HCT116 (cell line): ENCODE data around the gene PIP5KL1. TPM values are rescaled to one million over a fixed set of nuclear protein-coding genes. Genes with fewer than 3 reads are reported as not detected.

Experiments used
- ATAC-seq: fragments of 200-7000 bp; cut with Tn5 transposase; 2 replicates; pipeline ENCODE4 v1.9.1; 2020; ENCODE audit warnings: mild to moderate bottlenecking, moderate library complexity
- BruUV-seq: library from RNA; stranded (reverse); fragments of 400-500 nt; replicated peaks from 2 replicates; lab custom pipeline; 2021; lab: Mats Ljungman, UMichigan
- CTCF ChIA-PET: fragments of 300-600 bp; sonication (Branson Sonifier 250); formaldehyde crosslinking; loops from one replicate; lab custom pipeline; 2021; ENCODE audit warnings: antibody characterized with exemption; lab: Charles Lee
- POLR2A ChIA-PET: fragments of 300-600, 350-600 bp; sonication (Branson Sonifier 250); formaldehyde crosslinking; loops from one replicate; lab custom pipeline; 2021; ENCODE audit warnings: antibody characterized with exemption; lab: Charles Lee
- RAD21 ChIA-PET, 2 experiments: fragments of 300-600 bp; sonication (Branson Sonifier 250); formaldehyde crosslinking; loops; one replicate each; lab custom pipeline; 2023; ENCODE audit warnings: low total read pairs in 2 of 2; ENCODE audit not compliant: uncharacterized antibody in 2 of 2, unreplicated experiment in 2 of 2, low non-redundant PET in 1 of 2; lab: Charles Lee
- DNase-seq: peaks from one replicate; pipeline ENCODE4 v3.0.0-alpha.2; 2010; ENCODE audit warnings: low read depth, low spot score
- H2AFZ ChIP-seq: fragments of 200-600 bp; shearing (Covaris generic), sonication (generic); 2 replicates; pipeline ENCODE4 v1.6.1; 2017; ENCODE audit warnings: low read depth, mixed run types, mixed read lengths, antibody characterized with exemption, low read length; ENCODE audit not compliant: poor library complexity, severe bottlenecking
- H3K27ac ChIP-seq: 2 replicates; pipeline ENCODE4 v1.5.1; 2012; ENCODE audit warnings: low read depth, low read length
- H3K27me3 ChIP-seq: fragments of 200-600 bp; sonication (generic); 2 replicates; pipeline ENCODE4 v1.6.1; 2016; ENCODE audit warnings: mixed run types, low read length, mixed read lengths; ENCODE audit not compliant: insufficient read depth
- H3K36me3 ChIP-seq, 2 experiments: fragments of 200-500 bp in 1 of 2; fragments of 200-600 bp in 1 of 2; sonication (Bioruptor generic) in 1 of 2; sonication (generic) in 1 of 2; 2 replicates each; pipeline versions ENCODE4 v1.5.1 to v1.6.1; 2014 to 2016; ENCODE audit warnings: low read length in 2 of 2, inconsistent platforms in 1 of 2, mixed read lengths in 1 of 2, mixed run types in 1 of 2; ENCODE audit not compliant: insufficient read depth in 2 of 2, control insufficient read depth in 1 of 2
- H3K4me1 ChIP-seq, 2 experiments: fragments of 200-600 bp in 1 of 2; sonication (generic) in 1 of 2; 2 replicates each; pipeline versions ENCODE4 v1.5.1 to v1.6.1; 2012 to 2017; ENCODE audit warnings: low read length in 2 of 2, inconsistent platforms in 1 of 2, mild to moderate bottlenecking in 1 of 2, mixed read lengths in 1 of 2, mixed run types in 1 of 2, moderate library complexity in 1 of 2; ENCODE audit not compliant: insufficient read depth in 2 of 2, control insufficient read depth in 1 of 2
- H3K4me2 ChIP-seq: fragments of 200-600 bp; sonication (generic); 2 replicates; pipeline ENCODE4 v1.6.1; 2017; ENCODE audit warnings: mixed run types, low read length, mixed read lengths
- H3K4me3 ChIP-seq, 2 experiments: fragments of 200-600 bp in 1 of 2; sonication (generic) in 1 of 2; replicated peaks in 1 of 2; 2 replicates each; pipeline ENCODE4 v1.5.1; 2011 to 2016; ENCODE audit warnings: low read length in 2 of 2, control low read depth in 1 of 2, low read depth in 1 of 2, mild to moderate bottlenecking in 1 of 2, mixed read lengths in 1 of 2, mixed run types in 1 of 2
- H3K79me2 ChIP-seq: fragments of 200-600 bp; sonication (generic); 2 replicates; pipeline ENCODE4 v1.6.1; 2017; ENCODE audit warnings: mild to moderate bottlenecking, mixed run types, low read length, moderate library complexity, mixed read lengths; ENCODE audit not compliant: insufficient read depth
- H3K9ac ChIP-seq: fragments of 200-600 bp; sonication (generic); 2 replicates; pipeline ENCODE4 v1.6.1; 2016; ENCODE audit warnings: low read length, mixed read lengths
- H3K9me2 ChIP-seq: fragments of 200-600 bp; sonication (generic), shearing (Covaris generic); 2 replicates; pipeline ENCODE4 v1.6.1; 2017; ENCODE audit warnings: mixed run types, mild to moderate bottlenecking, moderate library complexity; ENCODE audit not compliant: insufficient read depth
- H3K9me3 ChIP-seq, 2 experiments: fragments of 200-500 bp in 1 of 2; fragments of 200-600 bp in 1 of 2; sonication (Bioruptor generic) in 1 of 2; sonication (generic) in 1 of 2; 2 replicates each; pipeline ENCODE4 v1.6.1; 2014 to 2017; ENCODE audit warnings: low read length in 2 of 2, mixed read lengths in 2 of 2, inconsistent platforms in 1 of 2, low read depth in 1 of 2, mild to moderate bottlenecking in 1 of 2, mixed run types in 1 of 2, moderate library complexity in 1 of 2; ENCODE audit not compliant: control insufficient read depth in 1 of 2, insufficient read depth in 1 of 2
- H4K20me1 ChIP-seq: fragments of 200-600 bp; sonication (generic), shearing (Covaris generic); 2 replicates; pipeline ENCODE4 v1.6.1; 2017; ENCODE audit warnings: mixed run types, mild to moderate bottlenecking, moderate library complexity; ENCODE audit not compliant: insufficient read depth
- CBX3 ChIP-seq: IDR thresholded peaks from 2 replicates; pipeline ENCODE4 v1.6.1; 2012; ENCODE audit warnings: low read depth
- CEBPB ChIP-seq: IDR thresholded peaks from 2 replicates; pipeline ENCODE4 v1.6.1; 2012; ENCODE audit warnings: low read depth
- EZH2 ChIP-seq: fragments of 200-600 bp; sonication (generic); IDR thresholded peaks from 2 replicates; pipeline ENCODE4 v1.6.1; 2017; ENCODE audit warnings: antibody characterized with exemption, mixed run types
- EZH2phosphoT487 ChIP-seq: fragments of 200-600 bp; IDR thresholded peaks from 2 replicates; pipeline ENCODE4 v1.6.1; 2018; ENCODE audit warnings: antibody characterized with exemption, borderline replicate concordance
- FOSL1 ChIP-seq: IDR thresholded peaks from 2 replicates; pipeline ENCODE4 v1.6.1; 2012; ENCODE audit warnings: low read depth
- RAD21 ChIP-seq: IDR thresholded peaks from 2 replicates; pipeline ENCODE4 v1.6.1; 2012; ENCODE audit warnings: low read depth, mild to moderate bottlenecking
- SIN3A ChIP-seq: IDR thresholded peaks from 2 replicates; pipeline ENCODE4 v1.6.1; 2012; ENCODE audit warnings: low read depth
- SP1 ChIP-seq: IDR thresholded peaks from 2 replicates; pipeline ENCODE4 v1.6.1; 2012; ENCODE audit warnings: low read depth
- TCF7L2 ChIP-seq: IDR thresholded peaks from 2 replicates; pipeline ENCODE4 v1.7.0; 2011; ENCODE audit warnings: borderline replicate concordance, inconsistent platforms; ENCODE audit not compliant: insufficient read depth, insufficient read length; ENCODE audit errors: extremely low read depth
- YY1 ChIP-seq: IDR thresholded peaks from 2 replicates; pipeline ENCODE4 v1.6.1; 2011; ENCODE audit warnings: low read length, low read depth, moderate library complexity, mild to moderate bottlenecking; ENCODE audit not compliant: insufficient replicate concordance; ENCODE audit errors: extremely low read depth
- ZNF274 ChIP-seq: fragments of 200-500 bp; sonication (Bioruptor generic); IDR thresholded peaks from 2 replicates; pipeline ENCODE4 v1.6.1; 2014; ENCODE audit warnings: mild to moderate bottlenecking, low read depth, low read length, inconsistent platforms
- intact Hi-C: fragments of 100-400 bp; cut with micrococcal nuclease; formaldehyde crosslinking; loops from 2 replicates; pipeline ENCODE4 v1.10.0; 2022
- total RNA-seq: library from RNA; stranded (reverse); gene quantifications from one replicate; pipeline ENCODE4 v1.2.1, GENCODE V29; 2021; ENCODE audit not compliant: unreplicated experiment
- TF ChIP-seq, protein P1 (sequence below): IDR thresholded peaks from 2 replicates; pipeline ENCODE4 v1.6.1; 2012; ENCODE audit warnings: low read depth
- TF ChIP-seq, protein P2 (sequence below): IDR thresholded peaks from 2 replicates; pipeline ENCODE4 v1.6.1; 2011; ENCODE audit warnings: mild to moderate bottlenecking, low read length, moderate library complexity; ENCODE audit not compliant: insufficient replicate concordance; ENCODE audit errors: extremely low read depth

Gene PIP5KL1
- total RNA-seq, 1 experiment from 2014 or later, result 37.6 TPM

DNA sequence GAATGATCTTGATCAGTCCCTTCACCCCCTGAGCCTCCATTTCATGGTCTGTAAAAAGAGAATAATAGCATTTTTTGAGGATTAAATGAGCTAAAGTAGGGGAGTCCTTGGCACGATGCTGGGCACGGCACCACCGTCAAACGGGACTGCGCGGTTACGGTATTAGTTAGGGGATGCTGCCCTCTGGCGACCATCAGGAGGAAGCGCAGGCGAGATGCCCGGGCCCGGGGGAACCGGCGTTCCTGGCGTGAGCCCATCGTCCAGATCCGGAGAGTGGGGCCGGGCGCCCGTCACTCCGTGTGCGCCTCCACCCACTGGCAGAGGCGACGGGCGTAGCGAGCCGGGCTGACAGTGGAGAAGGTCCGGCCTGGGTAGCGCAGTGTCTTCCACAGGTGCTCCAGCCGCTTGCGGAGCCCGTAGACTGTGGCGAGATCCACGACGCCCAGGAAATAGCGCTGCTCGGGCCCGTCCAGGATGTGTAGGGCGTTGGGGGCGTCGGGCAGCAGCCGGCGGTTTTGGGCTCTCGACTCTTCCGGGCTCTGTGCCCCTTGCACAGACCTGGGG, 8.9 kb downstream of the PIP5KL1 start (continued):
- TF ChIP-seq EZH2phosphoT487, result no peak
- TF ChIP-seq EZH2, result no peak
- TF ChIP-seq RAD21, result no peak
- no peak for TF ChIP-seq ZNF274
- no peak for TF ChIP-seq FOSL1
- TF ChIP-seq, protein P1, sequence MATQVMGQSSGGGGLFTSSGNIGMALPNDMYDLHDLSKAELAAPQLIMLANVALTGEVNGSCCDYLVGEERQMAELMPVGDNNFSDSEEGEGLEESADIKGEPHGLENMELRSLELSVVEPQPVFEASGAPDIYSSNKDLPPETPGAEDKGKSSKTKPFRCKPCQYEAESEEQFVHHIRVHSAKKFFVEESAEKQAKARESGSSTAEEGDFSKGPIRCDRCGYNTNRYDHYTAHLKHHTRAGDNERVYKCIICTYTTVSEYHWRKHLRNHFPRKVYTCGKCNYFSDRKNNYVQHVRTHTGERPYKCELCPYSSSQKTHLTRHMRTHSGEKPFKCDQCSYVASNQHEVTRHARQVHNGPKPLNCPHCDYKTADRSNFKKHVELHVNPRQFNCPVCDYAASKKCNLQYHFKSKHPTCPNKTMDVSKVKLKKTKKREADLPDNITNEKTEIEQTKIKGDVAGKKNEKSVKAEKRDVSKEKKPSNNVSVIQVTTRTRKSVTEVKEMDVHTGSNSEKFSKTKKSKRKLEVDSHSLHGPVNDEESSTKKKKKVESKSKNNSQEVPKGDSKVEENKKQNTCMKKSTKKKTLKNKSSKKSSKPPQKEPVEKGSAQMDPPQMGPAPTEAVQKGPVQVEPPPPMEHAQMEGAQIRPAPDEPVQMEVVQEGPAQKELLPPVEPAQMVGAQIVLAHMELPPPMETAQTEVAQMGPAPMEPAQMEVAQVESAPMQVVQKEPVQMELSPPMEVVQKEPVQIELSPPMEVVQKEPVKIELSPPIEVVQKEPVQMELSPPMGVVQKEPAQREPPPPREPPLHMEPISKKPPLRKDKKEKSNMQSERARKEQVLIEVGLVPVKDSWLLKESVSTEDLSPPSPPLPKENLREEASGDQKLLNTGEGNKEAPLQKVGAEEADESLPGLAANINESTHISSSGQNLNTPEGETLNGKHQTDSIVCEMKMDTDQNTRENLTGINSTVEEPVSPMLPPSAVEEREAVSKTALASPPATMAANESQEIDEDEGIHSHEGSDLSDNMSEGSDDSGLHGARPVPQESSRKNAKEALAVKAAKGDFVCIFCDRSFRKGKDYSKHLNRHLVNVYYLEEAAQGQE, result no peak
- no peak for TF ChIP-seq CEBPB
- TF ChIP-seq SIN3A, result no peak
- TF ChIP-seq YY1, result no peak

DNA sequence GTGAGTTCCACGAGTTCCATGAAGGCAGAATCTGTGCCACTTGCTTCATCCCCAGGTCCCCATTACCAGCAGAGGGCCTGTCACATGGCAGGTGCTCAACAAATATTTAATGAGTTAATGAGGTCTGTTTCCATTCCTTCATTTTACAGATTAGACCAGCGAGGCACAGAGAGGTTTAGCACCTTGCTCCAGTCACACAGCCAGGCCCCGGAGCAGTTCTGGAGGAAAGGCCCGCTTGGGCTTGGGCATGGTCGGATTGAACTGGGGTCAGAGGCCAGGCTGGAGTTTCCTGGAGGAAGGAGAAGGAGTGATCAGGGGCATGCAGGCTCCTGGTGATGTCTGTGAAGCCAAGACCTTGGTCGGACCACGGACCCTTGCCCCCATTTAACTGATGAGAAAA, 9.8 kb downstream of the PIP5KL1 start:
- Histone ChIP-seq H3K27ac (peak overlapping the region; percentile 96), H3K9me3 (no peaks in the 10 kb centered on the region), H3K27me3 (no peaks in the 10 kb centered on the region), H2AFZ (no peak overlapping the region), H3K36me3 (no peaks in the 10 kb centered on the region), H4K20me1 (no peaks in the 10 kb centered on the region), H3K9me2 (no peaks in the 10 kb centered on the region), H3K79me2 (peaks cover 9% of the 10 kb centered on the region), H3K9ac (peak overlapping the region; percentile 68; the same call in 1 of the 2 replicates), H3K4me2 (peak overlapping the region; percentile 79; the same call in 1 of the 2 replicates), H3K4me1 (peaks cover 50 to 81% of the 10 kb centered on the region in 2 experiments), H3K4me3 (no peak overlapping the region)
- ChIA-PET RAD21 (interaction anchor here (0.6 to 1.3 kb wide), 5 partner anchors 51 to 331 kb away, joined by 3 to 7 read pairs (median 4); partner anchors contain the start of gene TOR2A (in 1 of the 2)), CTCF (interaction anchor here (0.6 to 3.0 kb wide), 17 partner anchors 12 to 417 kb away, joined by 3 to 19 read pairs (median 5); partner anchors contain the start of genes CDK9, FPGS and TOR2A), POLR2A (interaction anchor here (0.8 to 1.4 kb wide), 7 partner anchors 8 to 186 kb away, joined by 3 to 5 read pairs (median 3); partner anchors contain the start of genes SLC25A25 and TOR2A)
- no peak for DNase-seq
- BruUV-seq, result no TSS peak
- intact Hi-C loops, result loop anchor here (1.0 kb wide), 2 partner anchors 185 to 330 kb away; partner anchors contain the start of gene TOR2A
- ATAC-seq, result no peak
- TF ChIP-seq FOSL1, result no peak
- TF ChIP-seq SP1, result no peak
- TF ChIP-seq, protein P2, sequence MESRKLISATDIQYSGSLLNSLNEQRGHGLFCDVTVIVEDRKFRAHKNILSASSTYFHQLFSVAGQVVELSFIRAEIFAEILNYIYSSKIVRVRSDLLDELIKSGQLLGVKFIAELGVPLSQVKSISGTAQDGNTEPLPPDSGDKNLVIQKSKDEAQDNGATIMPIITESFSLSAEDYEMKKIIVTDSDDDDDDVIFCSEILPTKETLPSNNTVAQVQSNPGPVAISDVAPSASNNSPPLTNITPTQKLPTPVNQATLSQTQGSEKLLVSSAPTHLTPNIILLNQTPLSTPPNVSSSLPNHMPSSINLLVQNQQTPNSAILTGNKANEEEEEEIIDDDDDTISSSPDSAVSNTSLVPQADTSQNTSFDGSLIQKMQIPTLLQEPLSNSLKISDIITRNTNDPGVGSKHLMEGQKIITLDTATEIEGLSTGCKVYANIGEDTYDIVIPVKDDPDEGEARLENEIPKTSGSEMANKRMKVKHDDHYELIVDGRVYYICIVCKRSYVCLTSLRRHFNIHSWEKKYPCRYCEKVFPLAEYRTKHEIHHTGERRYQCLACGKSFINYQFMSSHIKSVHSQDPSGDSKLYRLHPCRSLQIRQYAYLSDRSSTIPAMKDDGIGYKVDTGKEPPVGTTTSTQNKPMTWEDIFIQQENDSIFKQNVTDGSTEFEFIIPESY, result no peak
- TF ChIP-seq TCF7L2, result no peak
- TF ChIP-seq, protein P1, result no peak
- no peak for TF ChIP-seq EZH2
- no peak for TF ChIP-seq EZH2phosphoT487
- TF ChIP-seq CBX3, result no peak
- TF ChIP-seq YY1, result no peak
